Activated CD8-positive, alpha-beta memory T cell treated with anti-CD3 and anti-CD28 coated beads, Interleukin-2, amount 10 ng/mL, durations not matched to agents 7 days and 5 days (primary cell): ENCODE results near the gene GPR85. TPM values are rescaled to one million over a fixed set of nuclear protein-coding genes. Genes with fewer than 3 reads are reported as not detected.
"Not testable (repeated sequence)": the region's sequence is repeated elsewhere in the genome, so short reads cannot be mapped to it uniquely, and the experiment has no call there.

Source experiments
- ATAC-seq: fragments of 150-1000 bp; cut with Tn5 transposase; one replicate; pipeline ENCODE4 v1.10.0; 2021; ENCODE audit warnings: moderate library complexity
- CTCF ChIA-PET: fragments of 350-600 bp; sonication (Branson Sonifier 250); formaldehyde crosslinking; loops from one replicate; lab custom pipeline; 2021; ENCODE audit warnings: antibody characterized with exemption; lab: Charles Lee
- DNase-seq: peaks from one replicate; pipeline ENCODE4 v3.0.0-alpha.2; 2020
- H3K27ac Mint-ChIP-seq: one replicate; pipeline ENCODE4 v1.8.0; 2021; ENCODE audit warnings: mild to moderate bottlenecking, mixed read lengths
- H3K27me3 Mint-ChIP-seq: one replicate; pipeline ENCODE4 v1.8.0; 2021; ENCODE audit warnings: mixed read lengths
- H3K36me3 Mint-ChIP-seq: one replicate; pipeline ENCODE4 v1.8.0; 2021; ENCODE audit warnings: mild to moderate bottlenecking, mixed read lengths
- H3K4me1 Mint-ChIP-seq: one replicate; pipeline ENCODE4 v1.8.0; 2021; ENCODE audit warnings: mixed read lengths
- H3K4me3 Mint-ChIP-seq: one replicate; pipeline ENCODE4 v1.8.0; 2021; ENCODE audit warnings: mild to moderate bottlenecking, moderate library complexity, mixed read lengths
- H3K9me3 Mint-ChIP-seq: one replicate; pipeline ENCODE4 v1.8.0; 2022; ENCODE audit warnings: low read depth, mixed read lengths
- total RNA-seq, 2 experiments: library from RNA; stranded (reverse); gene quantifications; one replicate each; pipeline ENCODE4 v1.2.3, GENCODE V29; 2021

Gene GPR85, protein sequence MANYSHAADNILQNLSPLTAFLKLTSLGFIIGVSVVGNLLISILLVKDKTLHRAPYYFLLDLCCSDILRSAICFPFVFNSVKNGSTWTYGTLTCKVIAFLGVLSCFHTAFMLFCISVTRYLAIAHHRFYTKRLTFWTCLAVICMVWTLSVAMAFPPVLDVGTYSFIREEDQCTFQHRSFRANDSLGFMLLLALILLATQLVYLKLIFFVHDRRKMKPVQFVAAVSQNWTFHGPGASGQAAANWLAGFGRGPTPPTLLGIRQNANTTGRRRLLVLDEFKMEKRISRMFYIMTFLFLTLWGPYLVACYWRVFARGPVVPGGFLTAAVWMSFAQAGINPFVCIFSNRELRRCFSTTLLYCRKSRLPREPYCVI
- not detected for total RNA-seq

DNA sequence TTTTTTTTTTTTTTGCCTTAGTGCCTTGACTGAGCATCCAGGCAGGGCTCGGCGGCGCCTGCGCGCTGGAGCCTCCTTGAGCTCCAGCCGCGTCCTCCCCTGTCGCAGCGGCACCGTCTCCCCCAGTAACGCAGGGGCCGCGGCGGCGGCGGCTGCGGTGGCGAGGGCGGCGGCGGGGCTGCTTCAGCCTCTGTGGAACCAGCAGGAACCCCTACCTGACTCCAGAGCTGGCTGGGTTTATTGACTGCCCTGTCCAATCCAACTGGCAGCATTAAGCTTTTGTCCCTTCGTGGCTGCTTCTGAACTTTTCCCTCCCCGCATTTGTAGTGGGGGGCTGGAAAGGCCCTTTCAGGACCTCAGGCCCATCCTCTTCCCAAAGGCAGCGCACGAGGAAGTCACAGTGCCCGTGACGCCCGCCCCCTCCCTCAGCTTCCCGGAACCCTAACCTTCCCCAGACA lies at the start of gene GPR85:
Gene GPR85 (minus strand): TSS at position 397 of the 458 bp plus-strand sequence. CDS start 2,106 bp downstream, outside the sequence.
- Mint-ChIP-seq H3K4me1 (peaks cover 11% of the 10 kb centered on the region), H3K36me3 (no peaks in the 10 kb centered on the region), H3K4me3 (peak within 1 kb of the TSS; percentile 49), H3K27ac (no peak within 1 kb of the TSS), H3K27me3 (peaks cover 49% of the 10 kb centered on the region), H3K9me3 (no peaks in the 10 kb centered on the region)
- peak; percentile 91 for ATAC-seq
- DNase-seq: peak; percentile 52
- CTCF ChIA-PET: interaction anchor here (0.6 to 0.9 kb wide), 2 partner anchors 8 to 10 kb away, joined by 3 read pairs; no protein-coding TSS in a partner anchor

DNA sequence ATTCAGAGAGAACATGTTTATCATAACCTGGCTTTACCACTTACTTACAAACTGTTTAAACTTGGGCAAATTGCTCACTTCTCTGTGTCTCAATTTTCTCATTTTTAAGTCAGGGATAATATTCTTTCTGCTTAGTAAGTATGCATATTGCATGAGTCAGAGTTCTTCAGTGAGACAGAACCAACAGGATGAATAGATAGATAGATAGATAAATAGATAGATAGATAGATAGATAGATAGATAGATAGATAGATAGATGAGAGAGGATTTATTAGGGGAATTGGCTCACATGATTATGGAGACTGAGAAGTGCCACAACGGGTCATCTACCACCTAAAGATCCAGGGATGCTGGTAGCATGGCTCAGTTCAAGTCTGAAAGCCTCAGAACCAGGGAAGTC lies 47.4 kb upstream of the GPR85 start:
- CTCF ChIA-PET: no interaction called here
- Mint-ChIP-seq H3K4me3 (no peak overlapping the region), H3K36me3 (no peaks in the 10 kb centered on the region), H3K27ac (no peak overlapping the region), H3K9me3 (peaks cover 2% of the 10 kb centered on the region), H3K4me1 (no peaks in the 10 kb centered on the region), H3K27me3 (peaks cover 2% of the 10 kb centered on the region)
- DNase-seq (no peak), ATAC-seq (no peak)

DNA sequence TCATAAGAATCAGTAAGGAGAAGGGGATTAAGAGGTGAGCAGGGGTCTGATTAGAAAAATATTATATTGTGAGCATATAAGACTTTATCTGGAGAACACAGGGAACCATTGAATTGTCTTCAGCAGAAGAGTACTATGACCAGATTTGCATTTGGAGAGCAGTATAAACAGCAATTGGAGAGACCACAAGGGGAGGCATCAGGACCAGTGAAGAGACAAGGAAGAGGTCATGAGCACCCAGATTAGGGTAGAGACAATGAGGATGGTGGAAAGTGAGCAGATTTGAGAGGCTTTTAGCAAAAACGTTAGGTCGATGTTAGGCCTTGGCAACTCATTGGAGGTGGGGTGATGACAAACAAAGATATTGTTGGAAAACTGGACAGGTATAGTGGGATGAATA lies 44.7 kb upstream of the GPR85 start:
- Mint-ChIP-seq H3K36me3 (no peaks in the 10 kb centered on the region), H3K4me3 (no peak overlapping the region), H3K4me1 (no peaks in the 10 kb centered on the region), H3K27me3 (peaks cover 2% of the 10 kb centered on the region), H3K9me3 (no peaks in the 10 kb centered on the region), H3K27ac (no peak overlapping the region)
- DNase-seq: no peak
- no peak for ATAC-seq
- CTCF ChIA-PET: interaction anchor here (1.3 kb wide), 2 partner anchors 11 to 291 kb away, joined by 3 read pairs; no protein-coding TSS in a partner anchor

DNA sequence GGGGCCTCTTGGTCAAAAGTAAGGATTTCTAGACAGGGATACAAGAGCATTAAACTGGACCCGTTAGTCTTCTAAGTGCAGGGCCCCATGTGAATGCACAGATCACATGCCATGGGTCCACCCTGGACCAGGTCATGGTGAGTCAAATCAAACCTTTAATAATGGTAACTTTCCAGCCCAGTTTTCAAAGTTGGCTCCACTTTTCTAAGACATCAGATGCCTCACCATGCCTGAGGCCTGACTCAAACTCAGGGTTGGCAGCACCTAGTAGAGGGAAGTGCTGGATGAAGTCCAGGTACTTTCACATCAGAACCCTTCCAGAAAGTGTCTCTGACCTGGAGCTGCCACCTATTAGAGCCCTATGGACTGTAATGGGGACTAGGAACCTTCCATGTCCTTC lies 41.4 kb upstream of the GPR85 start:
- DNase-seq (no peak), ATAC-seq (no peak)
- Mint-ChIP-seq H3K4me3 (no peak overlapping the region), H3K36me3 (peaks cover under 1% of the 10 kb centered on the region), H3K4me1 (peaks cover 1% of the 10 kb centered on the region), H3K27me3 (no peaks in the 10 kb centered on the region), H3K27ac (no peak overlapping the region), H3K9me3 (peaks cover 2% of the 10 kb centered on the region)
- CTCF ChIA-PET: no interaction called here

DNA sequence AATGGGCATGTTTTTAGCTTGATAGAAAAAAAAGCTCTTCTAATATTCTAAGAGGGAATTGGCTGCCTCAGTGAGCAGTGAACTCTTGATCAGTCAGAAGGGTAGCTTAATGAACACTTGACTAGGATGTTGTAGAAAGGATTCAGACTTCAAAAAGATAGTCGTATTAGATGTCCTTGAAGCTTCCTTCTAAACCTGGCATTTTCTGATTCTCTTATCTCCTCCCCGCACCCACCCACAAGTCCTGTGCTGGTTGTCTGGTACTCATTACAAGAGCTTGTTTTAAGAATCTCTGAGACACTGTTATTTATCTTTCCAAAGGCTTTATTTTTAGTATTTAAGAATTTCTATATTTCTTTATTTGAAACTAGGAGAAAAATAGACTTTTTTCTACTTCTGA lies 39.1 kb upstream of the GPR85 start:
- peaks cover 11% of the 10 kb centered on the region for H3K4me1 Mint-ChIP-seq
- no peak overlapping the region for H3K27ac Mint-ChIP-seq
- no peak for DNase-seq
- no peaks in the 10 kb centered on the region for H3K27me3 Mint-ChIP-seq
- H3K36me3 Mint-ChIP-seq: peaks cover 3% of the 10 kb centered on the region
- H3K4me3 Mint-ChIP-seq: no peak overlapping the region
- H3K9me3 Mint-ChIP-seq: peaks cover 2% of the 10 kb centered on the region
- ATAC-seq: no peak
- CTCF ChIA-PET: interaction anchor here (1.2 kb wide), 1 partner anchor 34 kb away, joined by 5 read pairs; no protein-coding TSS in a partner anchor

DNA sequence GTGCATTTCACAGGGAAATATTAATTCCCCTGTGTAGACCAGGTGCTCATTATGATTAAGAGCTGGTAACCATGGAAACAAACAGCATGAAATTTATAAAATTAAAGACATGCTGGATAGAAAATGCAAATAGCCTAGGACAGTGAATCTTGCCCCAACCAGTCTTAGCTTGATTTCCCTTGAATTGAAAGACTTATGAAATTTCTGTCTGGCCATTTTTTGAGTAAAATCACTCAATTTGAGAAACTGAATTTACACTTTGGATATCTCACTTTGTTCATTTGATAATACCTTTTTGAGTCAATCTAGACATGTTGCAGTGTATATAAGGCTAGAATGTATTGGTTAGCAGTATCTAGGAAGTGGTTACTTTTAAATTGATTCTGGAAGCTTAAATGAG lies 36.1 kb upstream of the GPR85 start:
- ATAC-seq (no peak), DNase-seq (no peak)
- Mint-ChIP-seq H3K9me3 (peaks cover 2% of the 10 kb centered on the region), H3K27ac (peak overlapping the region; percentile 34), H3K4me1 (peaks cover 23% of the 10 kb centered on the region), H3K36me3 (peaks cover 3% of the 10 kb centered on the region), H3K4me3 (peak overlapping the region; percentile 22), H3K27me3 (no peaks in the 10 kb centered on the region)
- CTCF ChIA-PET: no interaction called here

DNA sequence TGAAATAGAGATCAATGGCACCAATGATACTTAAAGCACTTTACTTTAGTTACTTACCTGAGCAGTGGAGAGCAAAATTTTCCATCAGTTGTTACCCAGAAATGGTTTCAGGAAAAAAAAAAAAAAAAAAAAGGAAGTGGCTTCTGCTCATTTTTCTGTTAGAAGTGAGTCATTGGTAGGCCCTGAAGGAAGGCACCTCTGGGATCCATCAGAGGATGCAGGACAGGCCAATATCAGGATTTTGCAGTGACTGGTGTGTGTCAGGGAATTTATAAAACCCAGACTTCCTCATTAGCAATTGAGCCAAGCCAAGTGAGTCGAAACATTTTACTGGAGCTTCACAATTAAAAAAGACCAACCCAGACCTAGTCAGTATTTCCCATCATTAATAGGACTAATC lies 34.0 kb upstream of the GPR85 start:
- Mint-ChIP-seq H3K4me3 (no peak overlapping the region), H3K27me3 (no peaks in the 10 kb centered on the region), H3K36me3 (peaks cover 10% of the 10 kb centered on the region), H3K27ac (no peak overlapping the region), H3K9me3 (peaks cover 2% of the 10 kb centered on the region), H3K4me1 (peaks cover 30% of the 10 kb centered on the region)
- no peak for ATAC-seq
- CTCF ChIA-PET: interaction anchor here (1.2 kb wide), 1 partner anchor 10 kb away, joined by 3 read pairs; no protein-coding TSS in a partner anchor
- no peak for DNase-seq

DNA sequence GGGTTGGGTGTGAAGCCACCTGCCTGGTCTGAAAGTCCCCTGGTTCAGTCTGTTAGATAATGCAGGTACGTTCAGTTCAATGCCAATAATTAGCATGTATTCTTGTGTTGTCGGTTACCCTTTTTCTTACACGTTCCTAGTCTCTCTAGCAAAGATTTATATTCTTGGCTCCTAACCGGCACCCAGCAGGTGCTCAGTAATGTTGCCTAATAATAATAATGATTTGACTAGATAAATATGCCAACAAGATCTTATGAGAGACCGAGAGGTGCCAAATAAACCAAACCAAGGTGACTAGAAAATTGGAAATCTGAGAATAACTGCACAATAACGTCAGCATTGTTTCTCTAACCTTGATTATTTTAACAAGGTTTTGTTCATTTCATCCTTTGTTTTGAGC lies 32.8 kb upstream of the GPR85 start:
- peaks cover 33% of the 10 kb centered on the region for H3K4me1 Mint-ChIP-seq
- H3K36me3 Mint-ChIP-seq: peaks cover 16% of the 10 kb centered on the region
- no peak overlapping the region for H3K27ac Mint-ChIP-seq
- H3K4me3 Mint-ChIP-seq: no peak overlapping the region
- H3K27me3 Mint-ChIP-seq: no peaks in the 10 kb centered on the region
- peaks cover 2% of the 10 kb centered on the region for H3K9me3 Mint-ChIP-seq
- CTCF ChIA-PET: no interaction called here
- ATAC-seq: no peak
- DNase-seq: no peak

DNA sequence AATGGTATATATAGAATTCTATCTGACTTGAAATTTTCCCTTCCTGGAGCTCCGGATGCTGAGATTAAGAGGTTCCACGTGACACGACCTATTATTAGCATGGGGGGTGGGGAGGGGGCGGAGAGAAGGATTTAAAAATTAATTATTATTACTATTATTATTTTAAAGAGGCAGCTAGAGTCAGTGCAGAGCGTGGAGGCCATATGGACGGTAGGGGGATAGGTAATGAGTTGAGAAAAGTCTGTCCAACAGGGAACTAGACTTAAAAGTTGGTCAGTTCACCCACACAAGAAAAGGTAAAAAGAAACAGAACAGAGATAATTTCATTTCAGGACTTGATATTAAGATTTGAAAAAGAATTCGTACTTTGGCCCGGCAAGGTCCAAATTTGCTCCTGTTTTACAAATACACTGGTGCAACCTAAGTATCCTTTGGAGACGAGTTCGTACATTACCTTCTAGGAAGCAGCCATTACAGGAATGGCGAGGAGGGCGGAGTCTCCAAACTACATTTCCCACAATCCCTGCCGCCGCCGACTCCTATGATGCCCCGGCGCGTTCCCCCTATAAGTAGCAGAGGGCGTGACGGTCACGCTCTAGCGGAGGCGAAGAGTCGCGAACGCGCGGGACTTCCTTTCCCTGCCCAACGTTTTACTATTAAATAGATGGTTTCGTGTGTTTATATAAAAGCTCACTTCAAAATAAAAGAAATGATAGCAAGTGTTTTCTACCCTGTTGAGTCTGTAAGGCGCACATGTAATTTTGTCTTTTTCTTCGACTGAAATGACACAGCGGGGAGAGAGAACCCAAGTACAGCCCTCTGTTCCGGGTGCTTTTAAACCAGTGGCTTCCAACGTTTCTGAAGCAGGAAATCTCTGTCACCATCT lies 31.7 kb upstream of the GPR85 start, which contains the start of gene SMIM30:
Gene SMIM30 (minus strand): TSS at position 481 of the 886 bp plus-strand sequence. CDS start 976 bp downstream, outside the sequence.
- peak within 1 kb of the TSS; percentile 85 for H3K4me3 Mint-ChIP-seq
- CTCF ChIA-PET: no interaction called here
- peaks cover 21% of the 10 kb centered on the region for H3K36me3 Mint-ChIP-seq
- no peaks in the 10 kb centered on the region for H3K27me3 Mint-ChIP-seq
- peak within 1 kb of the TSS; percentile 88 for H3K27ac Mint-ChIP-seq
- peaks cover 39% of the 10 kb centered on the region for H3K4me1 Mint-ChIP-seq
- peak; percentile 94 for DNase-seq
- H3K9me3 Mint-ChIP-seq: no peaks in the 10 kb centered on the region
- peak; percentile 100 for ATAC-seq

DNA sequence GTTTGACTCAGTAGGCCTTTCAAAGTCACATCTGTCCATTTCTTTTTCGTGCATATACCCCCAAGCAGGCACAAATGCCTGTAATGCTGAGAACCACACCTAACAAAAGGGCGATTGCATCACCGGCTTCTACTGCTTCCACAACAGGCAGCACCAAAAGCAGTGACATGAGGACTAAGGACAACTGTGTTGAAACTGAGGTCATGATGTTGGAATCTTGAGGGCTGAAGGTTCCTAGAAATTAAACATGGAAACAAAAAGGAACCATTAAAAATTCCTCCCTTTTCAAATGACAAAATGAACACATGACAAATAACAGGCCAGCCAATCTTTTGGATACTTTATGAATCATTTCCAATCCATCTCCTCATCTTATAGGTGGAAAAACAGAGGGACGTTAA lies 30.7 kb upstream of the GPR85 start:
- Mint-ChIP-seq H3K27ac (peak overlapping the region; percentile 64), H3K4me3 (peak overlapping the region; percentile 85), H3K4me1 (peaks cover 37% of the 10 kb centered on the region), H3K36me3 (peaks cover 20% of the 10 kb centered on the region)
- ATAC-seq, CTCF ChIA-PET, H3K27me3 Mint-ChIP-seq, H3K9me3 Mint-ChIP-seq, DNase-seq: not testable (repeated sequence)

DNA sequence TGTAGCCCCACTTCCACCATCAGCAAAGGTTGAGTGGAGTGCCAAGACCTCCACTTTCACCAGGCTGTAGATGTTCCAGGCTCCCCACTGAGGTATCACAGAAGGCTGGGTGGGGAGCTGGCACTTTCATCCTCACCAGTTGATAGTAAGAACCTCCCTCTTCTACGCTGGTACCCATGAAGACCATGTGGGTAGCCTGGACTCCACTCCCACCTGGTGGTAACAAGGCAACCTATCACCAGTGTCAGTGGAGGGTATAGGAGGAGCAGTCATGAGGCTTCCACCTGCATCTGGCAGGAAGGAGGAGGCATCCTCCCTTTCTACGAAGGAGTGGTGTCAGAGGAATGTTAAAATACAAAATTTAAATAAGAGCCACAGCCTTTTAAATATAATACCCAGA lies 27.3 kb upstream of the GPR85 start:
- Mint-ChIP-seq H3K27ac (no peak overlapping the region), H3K4me1 (peaks cover 21% of the 10 kb centered on the region), H3K27me3 (no peaks in the 10 kb centered on the region), H3K36me3 (peaks cover 21% of the 10 kb centered on the region), H3K9me3 (no peaks in the 10 kb centered on the region), H3K4me3 (no peak overlapping the region)
- CTCF ChIA-PET: no interaction called here
- no peak for DNase-seq
- ATAC-seq: no peak

DNA sequence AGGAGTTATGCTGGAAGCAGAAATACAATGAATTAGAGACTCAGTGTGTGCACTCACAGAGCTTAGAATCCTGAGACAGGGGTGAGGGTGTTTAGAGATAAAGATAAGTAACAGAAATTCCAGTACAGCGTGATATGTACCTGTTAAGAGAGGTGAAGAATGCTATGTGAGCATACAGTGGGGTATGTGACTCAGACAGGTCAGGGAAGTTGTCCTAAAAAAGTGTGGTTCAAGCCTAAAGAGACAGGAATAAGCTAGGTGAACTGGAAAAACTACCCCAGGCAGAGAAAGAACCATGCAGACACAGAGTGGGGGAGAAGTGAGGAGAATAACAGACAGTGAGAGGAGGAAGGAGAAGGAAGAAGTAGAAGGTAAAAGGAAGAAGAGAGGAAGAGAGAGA lies 23.1 kb upstream of the GPR85 start:
- peaks cover 11% of the 10 kb centered on the region for H3K36me3 Mint-ChIP-seq
- peaks cover 11% of the 10 kb centered on the region for H3K4me1 Mint-ChIP-seq
- no peak overlapping the region for H3K27ac Mint-ChIP-seq
- no peaks in the 10 kb centered on the region for H3K9me3 Mint-ChIP-seq
- ATAC-seq (no peak), DNase-seq (no peak)
- no peaks in the 10 kb centered on the region for H3K27me3 Mint-ChIP-seq
- CTCF ChIA-PET: no interaction called here
- no peak overlapping the region for H3K4me3 Mint-ChIP-seq

DNA sequence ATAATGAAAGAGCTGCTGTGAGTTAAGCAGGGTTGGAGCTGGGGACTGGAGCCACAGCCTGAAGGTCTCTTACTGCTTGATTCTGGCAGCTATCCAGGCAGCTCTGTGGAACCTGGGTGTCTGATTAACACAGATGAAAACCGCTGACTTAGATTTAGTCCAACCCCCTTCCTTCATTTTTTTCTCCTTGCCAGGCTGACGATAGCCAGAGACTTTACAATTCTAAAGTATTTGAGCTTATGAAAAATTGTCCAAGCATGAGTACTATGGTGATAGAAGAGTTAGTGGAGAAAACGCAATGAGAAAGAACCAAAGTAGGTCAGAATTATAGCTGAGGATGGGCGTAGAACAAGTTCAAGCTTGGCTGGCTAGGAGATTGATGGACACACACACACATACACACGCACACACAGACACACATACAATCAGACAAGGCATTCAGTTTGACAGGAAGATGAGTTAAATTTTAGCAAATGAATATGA lies 13.5 kb upstream of the GPR85 start:
- no peaks in the 10 kb centered on the region for H3K4me1 Mint-ChIP-seq
- H3K9me3 Mint-ChIP-seq: no peaks in the 10 kb centered on the region
- no peak for DNase-seq
- CTCF ChIA-PET: no interaction called here
- ATAC-seq: no peak
- peaks cover 15% of the 10 kb centered on the region for H3K27me3 Mint-ChIP-seq
- no peak overlapping the region for H3K4me3 Mint-ChIP-seq
- H3K36me3 Mint-ChIP-seq: no peaks in the 10 kb centered on the region
- H3K27ac Mint-ChIP-seq: no peak overlapping the region
